ENCODE measurements around the gene PARD6G.

DNA sequence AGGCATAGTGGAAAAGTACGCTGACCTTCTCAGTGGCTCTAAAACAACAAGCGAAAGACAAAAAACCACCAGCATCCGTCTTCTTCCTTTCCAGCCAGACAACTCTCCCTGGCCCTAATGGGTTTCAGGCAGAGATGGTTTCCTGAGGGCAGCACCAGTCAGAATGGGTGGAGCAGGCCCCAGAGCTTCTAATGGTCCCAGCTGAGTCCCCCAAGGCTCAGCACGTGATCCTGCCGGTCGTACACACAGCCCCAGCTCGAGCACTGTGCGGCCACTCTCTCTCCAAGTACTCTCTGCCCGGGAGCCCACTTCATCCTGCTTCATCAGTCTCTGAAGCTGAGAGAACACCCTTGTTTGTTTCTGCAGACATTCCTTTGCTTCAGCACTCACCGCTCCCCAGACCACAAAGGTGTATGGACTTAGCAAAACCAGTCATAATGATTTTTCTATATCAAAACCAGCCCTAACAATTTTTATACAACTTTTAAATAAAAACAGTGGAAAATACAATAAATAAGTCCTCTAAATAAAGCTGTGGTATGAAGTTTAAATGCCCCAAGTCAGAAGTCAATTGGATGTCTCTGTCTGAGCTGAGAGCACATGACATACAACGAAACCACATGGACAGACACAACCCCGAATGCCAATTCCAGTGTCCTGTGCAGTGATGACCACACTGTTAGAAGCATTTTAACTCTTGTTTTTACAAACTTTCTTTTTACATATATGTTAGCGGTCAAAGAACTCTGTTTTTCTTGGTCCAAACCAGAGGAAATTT is 63.9 kb downstream of the PARD6G start:
- TF ChIP-seq, protein P1, sequence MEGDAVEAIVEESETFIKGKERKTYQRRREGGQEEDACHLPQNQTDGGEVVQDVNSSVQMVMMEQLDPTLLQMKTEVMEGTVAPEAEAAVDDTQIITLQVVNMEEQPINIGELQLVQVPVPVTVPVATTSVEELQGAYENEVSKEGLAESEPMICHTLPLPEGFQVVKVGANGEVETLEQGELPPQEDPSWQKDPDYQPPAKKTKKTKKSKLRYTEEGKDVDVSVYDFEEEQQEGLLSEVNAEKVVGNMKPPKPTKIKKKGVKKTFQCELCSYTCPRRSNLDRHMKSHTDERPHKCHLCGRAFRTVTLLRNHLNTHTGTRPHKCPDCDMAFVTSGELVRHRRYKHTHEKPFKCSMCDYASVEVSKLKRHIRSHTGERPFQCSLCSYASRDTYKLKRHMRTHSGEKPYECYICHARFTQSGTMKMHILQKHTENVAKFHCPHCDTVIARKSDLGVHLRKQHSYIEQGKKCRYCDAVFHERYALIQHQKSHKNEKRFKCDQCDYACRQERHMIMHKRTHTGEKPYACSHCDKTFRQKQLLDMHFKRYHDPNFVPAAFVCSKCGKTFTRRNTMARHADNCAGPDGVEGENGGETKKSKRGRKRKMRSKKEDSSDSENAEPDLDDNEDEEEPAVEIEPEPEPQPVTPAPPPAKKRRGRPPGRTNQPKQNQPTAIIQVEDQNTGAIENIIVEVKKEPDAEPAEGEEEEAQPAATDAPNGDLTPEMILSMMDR (IDR thresholded peaks at IDR 0.05): no peak
- no peak for TF ChIP-seq POLR2A (IDR thresholded peaks at IDR 0.05)
